ENCODE results near the gene BCL11A. TPM values are rescaled to one million over a fixed set of nuclear protein-coding genes. Genes with fewer than 3 reads are reported as not detected.

Gene BCL11A
- polyA plus RNA-seq, 3 donors = 8.7 to 15.6 (median 11.1) TPM

DNA sequence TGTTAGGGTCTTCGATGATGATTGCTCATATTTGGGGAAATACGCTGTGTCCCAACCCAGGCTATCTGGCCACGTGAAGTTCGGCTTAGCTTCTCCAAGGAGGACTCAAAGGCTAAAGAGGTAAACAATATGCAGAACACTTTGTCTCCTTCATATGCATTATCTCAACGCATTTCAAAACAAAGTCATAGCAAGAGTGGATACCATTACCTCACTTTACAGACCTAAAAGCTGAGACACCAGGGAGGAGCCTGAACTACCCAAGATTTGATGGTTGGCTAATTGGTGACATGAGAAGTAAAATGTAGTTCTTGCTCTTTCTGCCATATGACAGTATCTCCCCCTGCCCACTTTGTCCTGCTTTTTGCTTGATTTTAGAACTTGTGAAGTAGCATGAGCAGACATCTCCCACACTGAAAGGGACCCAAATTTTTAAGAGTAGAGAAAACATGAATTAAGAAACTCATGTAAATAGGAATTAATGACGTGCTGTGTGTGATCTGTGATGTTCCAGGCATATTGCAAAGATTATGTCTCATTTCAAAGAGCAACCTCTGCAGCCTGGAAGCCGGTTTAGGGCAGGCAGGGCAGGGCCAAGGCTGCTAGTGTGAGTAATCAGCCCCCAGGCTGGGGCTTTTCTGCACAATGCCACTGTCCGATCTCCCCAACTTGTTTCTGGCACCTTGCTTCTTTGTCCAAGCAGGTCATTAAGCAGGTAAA is 144.5 kb downstream of the BCL11A start:
- Histone ChIP-seq H3K9ac (ENCODE audit: insufficient read depth, low read length, poor library complexity, severe bottlenecking) (no peak overlapping the region), H3K9me3 (replicated peaks in 1 of 2; ENCODE audit: control insufficient read depth in 1 of 2, insufficient read depth in 1 of 2, low read length in 2 of 2) (no peaks in the 10 kb centered on the region), H3K27ac (ENCODE audit: low read depth in 1 of 2, low read length in 2 of 2) (no peak overlapping the region), H3K4me3 (replicated peaks in 1 of 3; ENCODE audit: low read depth in 2 of 3, low read length in 3 of 3) (no peak overlapping the region), H2AFZ (ENCODE audit: insufficient read depth, low read depth, low read length, poor library complexity, severe bottlenecking) (no peak overlapping the region), H3K36me3 (replicated peaks in 1 of 2; ENCODE audit: control insufficient read depth in 1 of 2, insufficient read depth in 2 of 2, low read length in 2 of 2) (no peaks in the 10 kb centered on the region), H3K79me2 (ENCODE audit: insufficient read depth, low read length) (no peaks in the 10 kb centered on the region), H3K4me1 (ENCODE audit: control insufficient read depth in 1 of 2, insufficient read depth in 2 of 2, low read length in 2 of 2) (peaks cover 29 to 36% of the 10 kb centered on the region in 2 donors), H3K27me3 (ENCODE audit: control insufficient read depth in 2 of 2, insufficient read depth in 2 of 2, low read length in 2 of 2) (no peaks in the 10 kb centered on the region), H3K4me2 (replicated peaks; ENCODE audit: extremely low read depth, low read length, poor library complexity, severe bottlenecking) (no peak overlapping the region), H4K20me1 (ENCODE audit: insufficient read depth, low read length) (no peaks in the 10 kb centered on the region)
- intact Hi-C loops (cut with micrococcal nuclease) = no loop called here
- Mint-ChIP-seq H3K36me3 (no peaks in the 10 kb centered on the region), H3K27me3 (ENCODE audit: low read depth in 3 of 3) (peaks cover 0 to 1% (median 0%) of the 10 kb centered on the region in 3 donors), H3K4me1 (peaks cover 48% of the 10 kb centered on the region), H3K27ac (no peak overlapping the region), H3K4me3 (no peak overlapping the region), H3K9me3 (no peaks in the 10 kb centered on the region)
- no peak for DNase-seq
- 93% methylated on average over 6 of the region's 8 CpGs for WGBS (ENCODE audit: insufficient coverage)
- TF ChIP-seq, protein P1, sequence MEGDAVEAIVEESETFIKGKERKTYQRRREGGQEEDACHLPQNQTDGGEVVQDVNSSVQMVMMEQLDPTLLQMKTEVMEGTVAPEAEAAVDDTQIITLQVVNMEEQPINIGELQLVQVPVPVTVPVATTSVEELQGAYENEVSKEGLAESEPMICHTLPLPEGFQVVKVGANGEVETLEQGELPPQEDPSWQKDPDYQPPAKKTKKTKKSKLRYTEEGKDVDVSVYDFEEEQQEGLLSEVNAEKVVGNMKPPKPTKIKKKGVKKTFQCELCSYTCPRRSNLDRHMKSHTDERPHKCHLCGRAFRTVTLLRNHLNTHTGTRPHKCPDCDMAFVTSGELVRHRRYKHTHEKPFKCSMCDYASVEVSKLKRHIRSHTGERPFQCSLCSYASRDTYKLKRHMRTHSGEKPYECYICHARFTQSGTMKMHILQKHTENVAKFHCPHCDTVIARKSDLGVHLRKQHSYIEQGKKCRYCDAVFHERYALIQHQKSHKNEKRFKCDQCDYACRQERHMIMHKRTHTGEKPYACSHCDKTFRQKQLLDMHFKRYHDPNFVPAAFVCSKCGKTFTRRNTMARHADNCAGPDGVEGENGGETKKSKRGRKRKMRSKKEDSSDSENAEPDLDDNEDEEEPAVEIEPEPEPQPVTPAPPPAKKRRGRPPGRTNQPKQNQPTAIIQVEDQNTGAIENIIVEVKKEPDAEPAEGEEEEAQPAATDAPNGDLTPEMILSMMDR (IDR thresholded peaks at IDR 0.05) = no peak

DNA sequence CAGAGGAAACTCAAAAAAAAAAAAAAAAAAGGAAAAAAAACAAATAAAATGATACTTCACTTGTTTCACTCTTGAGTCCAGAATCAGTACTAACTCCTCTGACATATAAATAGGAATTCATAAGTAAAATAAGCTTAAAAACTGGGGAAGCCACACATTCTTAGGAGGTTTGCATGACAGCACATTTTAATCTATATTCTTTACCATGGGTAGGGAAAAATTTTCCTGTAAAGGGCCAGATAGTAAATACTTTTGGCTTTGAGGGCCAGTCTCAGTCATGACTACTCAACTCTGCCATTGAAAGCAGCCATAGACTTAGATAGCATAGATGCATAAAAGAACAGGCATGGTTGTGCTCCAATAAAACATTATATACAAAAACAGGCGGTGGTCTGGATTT is 145.2 kb downstream of the BCL11A start:
- no peak overlapping the region for H3K4me3 Mint-ChIP-seq
- H2AFZ ChIP-seq (ENCODE audit: insufficient read depth, low read depth, low read length, poor library complexity, severe bottlenecking) = no peak overlapping the region
- H3K9ac ChIP-seq (ENCODE audit: insufficient read depth, low read length, poor library complexity, severe bottlenecking) = no peak overlapping the region
- no peaks in the 10 kb centered on the region for H3K27me3 ChIP-seq (ENCODE audit: control insufficient read depth in 2 of 2, insufficient read depth in 2 of 2, low read length in 2 of 2)
- H3K4me2 ChIP-seq (replicated peaks; ENCODE audit: extremely low read depth, low read length, poor library complexity, severe bottlenecking) = no peak overlapping the region
- H3K4me1 Mint-ChIP-seq = peaks cover 41% of the 10 kb centered on the region
- no peaks in the 10 kb centered on the region for H3K36me3 ChIP-seq (replicated peaks in 1 of 2; ENCODE audit: control insufficient read depth in 1 of 2, insufficient read depth in 2 of 2, low read length in 2 of 2)
- DNase-seq = no peak
- no peaks in the 10 kb centered on the region for H3K9me3 Mint-ChIP-seq
- H3K27me3 Mint-ChIP-seq (ENCODE audit: low read depth in 3 of 3) = no peaks in the 10 kb centered on the region
- no peaks in the 10 kb centered on the region for H3K9me3 ChIP-seq (replicated peaks in 1 of 2; ENCODE audit: control insufficient read depth in 1 of 2, insufficient read depth in 1 of 2, low read length in 2 of 2)
- no peaks in the 10 kb centered on the region for H3K79me2 ChIP-seq (ENCODE audit: insufficient read depth, low read length)
- intact Hi-C loops (cut with micrococcal nuclease) = no loop called here
- 83% methylated on average over 1 of the region's 1 CpG for WGBS (ENCODE audit: insufficient coverage)
- H3K27ac Mint-ChIP-seq = no peak overlapping the region
- peaks cover 21 to 29% of the 10 kb centered on the region in 2 donors for H3K4me1 ChIP-seq (ENCODE audit: control insufficient read depth in 1 of 2, insufficient read depth in 2 of 2, low read length in 2 of 2)
- H3K4me3 ChIP-seq (replicated peaks in 1 of 3; ENCODE audit: low read depth in 2 of 3, low read length in 3 of 3) = no peak overlapping the region
- no peak overlapping the region for H3K27ac ChIP-seq (ENCODE audit: low read depth in 1 of 2, low read length in 2 of 2)
- TF ChIP-seq, protein P1 (IDR thresholded peaks at IDR 0.05) = no peak
- H3K36me3 Mint-ChIP-seq = no peaks in the 10 kb centered on the region
- no peaks in the 10 kb centered on the region for H4K20me1 ChIP-seq (ENCODE audit: insufficient read depth, low read length)
